Heart right ventricle (tissue), 16 donors: ENCODE data around the gene COMP. TPM values are rescaled to one million over a fixed set of nuclear protein-coding genes. Genes with fewer than 3 reads are reported as not detected.

ENCODE experiments used
- ATAC-seq, 8 donors: fragments of 200-7000 bp; cut with Tn5 transposase; one replicate each; pipeline ENCODE4 v1.9.1; 2020; ENCODE audit warnings: mild to moderate bottlenecking in 8 of 8, moderate library complexity in 8 of 8, moderate number of reproducible peaks in 1 of 8
- DNase-seq, 2 donors: peaks; one replicate each; pipeline ENCODE4 v3.0.0-alpha.2; 2020
- H3K27ac ChIP-seq, 10 donors: fragments of 200-600 bp; sonication (generic) in 2 of 10; one replicate each; pipeline versions ENCODE4 v1.5.0 to v1.8.0; 2020 to 2022; ENCODE audit warnings: mild to moderate bottlenecking in 3 of 10
- H3K27me3 ChIP-seq, 7 donors: fragments of 200-600 bp; one replicate each; pipeline ENCODE4 v1.8.0; 2021 to 2022; ENCODE audit warnings: mild to moderate bottlenecking in 2 of 7
- H3K36me3 ChIP-seq, 9 donors: fragments of 200-600 bp; sonication (generic) in 1 of 9; one replicate each; pipeline versions ENCODE4 v1.5.0 to v1.8.0; 2020 to 2022; ENCODE audit warnings: mild to moderate bottlenecking in 2 of 9
- H3K4me1 ChIP-seq, 9 donors: fragments of 200-600 bp; sonication (generic) in 1 of 9; one replicate each; pipeline versions ENCODE4 v1.5.0 to v1.8.0; 2020 to 2022; ENCODE audit warnings: mild to moderate bottlenecking in 4 of 9
- H3K4me3 ChIP-seq, 10 donors: fragments of 200-600 bp; sonication (generic) in 2 of 10; one replicate each; pipeline versions ENCODE4 v1.5.0 to v1.8.0; 2020 to 2022; ENCODE audit warnings: mild to moderate bottlenecking in 7 of 10, moderate library complexity in 2 of 10
- H3K9me3 ChIP-seq, 11 donors: fragments of 200-600 bp in 10 of 11; sonication (generic) in 2 of 11; one replicate each; pipeline versions ENCODE4 v1.5.0 to v1.8.0; 2013 to 2022; ENCODE audit warnings: mild to moderate bottlenecking in 2 of 11, control low read depth in 1 of 11, moderate library complexity in 1 of 11
- CTCF ChIP-seq, 9 donors: fragments of 200-600 bp; sonication (generic) in 2 of 9; IDR thresholded peaks; one replicate each; pipeline versions ENCODE4 v1.5.0 to v1.8.0; 2021 to 2022; ENCODE audit warnings: antibody characterized with exemption in 9 of 9, mild to moderate bottlenecking in 5 of 9, moderate library complexity in 1 of 9
- WGBS, 2 donors: extraction: QIAGEN DNeasy Blood & Tissue Kit; methylation state at CpG; one replicate each; pipeline ENCODE4 v1.1.7; 2013; ENCODE audit warnings: inconsistent platforms in 1 of 2; 5-methylcytosine and 5-hydroxymethylcytosine counted together
- intact Hi-C, 10 donors: fragments of 100-400 bp; cut with DNase I; formaldehyde crosslinking; loops; one replicate each; pipeline versions ENCODE4 v1.11.1 to v1.14.2; 2022
- polyA plus RNA-seq, 2 donors: library from polyadenylated mRNA; stranded (reverse); fragments of 200-250 nt; gene quantifications; one replicate each; pipeline ENCODE4 v1.2.3, GENCODE V29; 2013
- total RNA-seq, 10 donors: library from RNA; stranded (reverse); fragmentation: NEBNext Ultra II Directional in 3 of 10; extraction: Animal tissue kit (Norgen Biotek cat#: 25700) in 3 of 10; gene quantifications; one replicate each; pipeline versions ENCODE4 v1.2.1 to v1.2.4, GENCODE V29; 2021 to 2023
- donor health status: Arrhythmogenic right ventricular cardiomyopathy.
- donor health status: ischemic (EF 13 %, LVEDD 7.1; RV severe dilation, severe dysfunction).
- donor health status: healthy with polysubstance abuse.
- donor health status: DM: no; HTN: yes; CAD: no.
- donor health status: DM: no; HTN: no; CAD: no.
- donor health status: ischemic (EF 25% LVEDD 6.9; RV normal size, moderate dysfunction).
- donor health status: ischemic (EF 25% LVEDD 5.7; RV mildly dilated, moderate dysfunction).
- donor health status: healthy.
- donor health status: DM: yes; HTN: yes; CAD: no.
- donor health status: Ischemic cardiomyopathy.
- donor health status: ischemic (EF 35%, LVEDD 5.7; RV mildly dilated, moderate dysfunction).
- donor health status: nonischemic (EF 11% LVEDD 7.7; RV severe dilation, severe dysfunction).
- donor health status: DM: yes; HTN: yes; CAD: no.
- donor health status: PGD.
- donor health status: ischemic (EF 29% LVEDD 5.4; RV normal size, mild dysfunction).
- donor health status: nonischemic (EF 23%, LVEDD 6.1; RV moderate dilation, normal function).

COMP gene
- total and polyA plus RNA-seq, 12 donors = 0.13 to 5.9 (median 0.43) TPM; not detected in 2

- H3K27ac ChIP-seq = no peak overlapping the region
- no peak overlapping the region for H3K4me3 ChIP-seq
- peaks cover 0 to 33% (median 19%) of the 10 kb centered on the region in 7 donors for H3K27me3 ChIP-seq
- WGBS, 2 donors = 90 to 92% methylated on average over 8 of the region's 8 CpGs
- peaks cover 0 to 7% (median 0%) of the 10 kb centered on the region in 9 donors for H3K4me1 ChIP-seq
- no peak for TF ChIP-seq CTCF (IDR thresholded peaks at IDR 0.05)
- H3K36me3 ChIP-seq = no peaks in the 10 kb centered on the region
- no peak for ATAC-seq
- no peak for DNase-seq
- intact Hi-C loops = loop anchor here in 1 of 10 donors (5.0 kb wide), 1 partner anchor 612 kb away; the partner anchor contains the start of gene MPV17L2
- no peaks in the 10 kb centered on the region for H3K9me3 ChIP-seq
These were observed 13.5 kb upstream of the COMP start for GRCh38 chr19:18804643-18805042.

GRCh38 chr19:18804139-18804601, 13.1 kb upstream of the COMP start:
- Histone ChIP-seq H3K4me3 (no peak overlapping the region), H3K27ac (no peak overlapping the region), H3K9me3 (no peaks in the 10 kb centered on the region), H3K27me3 (peaks cover 0 to 34% (median 20%) of the 10 kb centered on the region in 7 donors), H3K36me3 (no peaks in the 10 kb centered on the region), H3K4me1 (peaks cover 0 to 3% (median 0%) of the 10 kb centered on the region in 9 donors)
- DNase-seq = no peak
- ATAC-seq = no peak
- TF ChIP-seq CTCF (IDR thresholded peaks at IDR 0.05) = no peak
- intact Hi-C loops = no loop called here
- 92% methylated on average over 15 of the region's 15 CpGs for WGBS, 2 donors

- TF ChIP-seq CTCF (IDR thresholded peaks at IDR 0.05) = no peak
- Histone ChIP-seq H3K27me3 (peaks cover 0 to 39% (median 25%) of the 10 kb centered on the region in 7 donors), H3K4me1 (no peaks in the 10 kb centered on the region), H3K9me3 (no peaks in the 10 kb centered on the region), H3K4me3 (no peak overlapping the region), H3K27ac (no peak overlapping the region), H3K36me3 (no peaks in the 10 kb centered on the region)
- intact Hi-C loops = no loop called here
- ATAC-seq (no peak), DNase-seq (no peak)
- WGBS, 2 donors = 88 to 92% methylated on average over 5 of the region's 5 CpGs
These were observed 12.5 kb upstream of the COMP start for GRCh38 chr19:18803550-18804138.

GRCh38 chr19:18802354-18802753, 11.2 kb upstream of the COMP start:
- H3K4me3 ChIP-seq = no peak overlapping the region
- no peak overlapping the region for H3K27ac ChIP-seq
- no peaks in the 10 kb centered on the region for H3K9me3 ChIP-seq
- H3K36me3 ChIP-seq = no peaks in the 10 kb centered on the region
- peaks cover 0 to 52% (median 38%) of the 10 kb centered on the region in 7 donors for H3K27me3 ChIP-seq
- DNase-seq (no peak), ATAC-seq (no peak)
- TF ChIP-seq CTCF (IDR thresholded peaks at IDR 0.05) = no peak
- no peaks in the 10 kb centered on the region for H3K4me1 ChIP-seq
- intact Hi-C loops = no loop called here
- 66% methylated on average over 11 of the region's 11 CpGs for WGBS, 2 donors
